Psoas muscle (tissue), 8 donors: ENCODE measurements around the gene APBA3. TPM values are rescaled to one million over a fixed set of nuclear protein-coding genes. Genes with fewer than 3 reads are reported as not detected.

ENCODE experiments used
- ATAC-seq, 4 donors: fragments of 200-7000 bp; cut with Tn5 transposase; one replicate each; pipeline ENCODE4 v1.9.1; 2020; ENCODE audit warnings: moderate library complexity in 3 of 4, mild to moderate bottlenecking in 2 of 4
- DNase-seq, 2 donors: peaks; one replicate each; pipeline ENCODE4 v3.0.0-alpha.2; 2020
- H3K27ac ChIP-seq: fragments of 200-600 bp; one replicate; pipeline ENCODE4 v1.8.0; 2022
- H3K27me3 ChIP-seq, 3 donors: fragments of 200-600 bp in 1 of 3; one replicate each; pipeline versions ENCODE4 v1.6.1 to v1.8.0; 2013 to 2022; ENCODE audit warnings: low read length in 2 of 3, mild to moderate bottlenecking in 2 of 3, moderate library complexity in 1 of 3; ENCODE audit not compliant: insufficient read depth in 3 of 3
- H3K36me3 ChIP-seq, 2 donors: fragments of 200-600 bp in 1 of 2; one replicate each; pipeline versions ENCODE4 v1.6.1 to v1.8.0; 2013 to 2022; ENCODE audit warnings: low read depth in 1 of 2, mild to moderate bottlenecking in 1 of 2, moderate library complexity in 1 of 2; ENCODE audit not compliant: insufficient read depth in 1 of 2
- H3K4me1 ChIP-seq: fragments of 200-600 bp; one replicate; pipeline ENCODE4 v1.8.0; 2022
- H3K4me3 ChIP-seq: fragments of 200-600 bp; one replicate; pipeline ENCODE4 v1.8.0; 2022; ENCODE audit warnings: mild to moderate bottlenecking
- H3K9me3 ChIP-seq: fragments of 200-600 bp; one replicate; pipeline ENCODE4 v1.8.0; 2022
- CTCF ChIP-seq: fragments of 200-600 bp; IDR thresholded peaks from one replicate; pipeline ENCODE4 v1.8.0; 2022; ENCODE audit warnings: antibody characterized with exemption
- WGBS, 3 donors: extraction: QIAGEN DNeasy Blood & Tissue Kit; methylation state at CpG; one replicate each; pipeline versions ENCODE4 v1.1.6 to v1.1.7; 2013; 5-methylcytosine and 5-hydroxymethylcytosine counted together
- intact Hi-C, 2 donors: fragments of 100-400 bp; cut with DNase I; formaldehyde crosslinking; loops; one replicate each; pipeline versions ENCODE4 v1.11.0 to v1.14.2; 2022
- polyA plus RNA-seq, 3 donors: library from polyadenylated mRNA; stranded (reverse); fragments of 200-250 nt; gene quantifications; one replicate each; pipeline ENCODE4 v1.2.3, GENCODE V29; 2013
- total RNA-seq, 4 donors: library from RNA; stranded (reverse); fragmentation: NEBNext Ultra II Directional in 2 of 4; extraction: Animal tissue kit (Norgen Biotek cat#: 25700) in 2 of 4; gene quantifications; one replicate each; pipeline versions ENCODE4 v1.2.1 to v1.2.4, GENCODE V29; 2021 to 2023
- donor health status: healthy with polysubstance abuse.
- donor health status: DM: no; HTN: no; CAD: no; lungs with moderate emphysema.
- donor health status: Bipolar disorder and iron deficiency.
- donor health status: healthy.
- donor health status: DM: yes; HTN: yes; CAD: no.
- donor health status: DM: no; HTN: no; CAD: no.
- donor health status: DM: no; HTN: no; CAD: no.
- donor health status: DM: yes; HTN: yes; CAD: no.

APBA3 gene
- total and polyA plus RNA-seq, 7 donors, result 17.7 to 30.1 (median 19.4) TPM

GRCh38 chr19:3745363-3746045 lies 16.0 kb downstream of the APBA3 start:
- H3K9me3 ChIP-seq, result no peaks in the 10 kb centered on the region
- ATAC-seq, result no peak
- no peak overlapping the region for H3K27ac ChIP-seq
- H3K4me3 ChIP-seq, result no peak overlapping the region
- peaks cover 3 to 15% of the 10 kb centered on the region in 2 donors for H3K36me3 ChIP-seq
- H3K4me1 ChIP-seq, result no peaks in the 10 kb centered on the region
- DNase-seq, result no peak
- peaks cover 0 to 7% (median 0%) of the 10 kb centered on the region in 3 donors for H3K27me3 ChIP-seq
- no peak for TF ChIP-seq CTCF
- WGBS, 3 donors, result 56 to 66% (median 62%) methylated on average over 8 of the region's 8 CpGs
- intact Hi-C loops, result no loop called here

- H3K9me3 ChIP-seq, result no peaks in the 10 kb centered on the region
- H3K27ac ChIP-seq, result no peak overlapping the region
- TF ChIP-seq CTCF, result no peak
- no peaks in the 10 kb centered on the region for H3K4me1 ChIP-seq
- DNase-seq (no peak), ATAC-seq (no peak)
- 91 to 95% (median 94%) methylated on average over 2 of the region's 2 CpGs for WGBS, 3 donors
- no peaks in the 10 kb centered on the region for H3K36me3 ChIP-seq
- no peak overlapping the region for H3K4me3 ChIP-seq
- intact Hi-C loops, result no loop called here
- H3K27me3 ChIP-seq, result peaks cover 0 to 7% (median 0%) of the 10 kb centered on the region in 3 donors
Measured at GRCh38 chr19:3743486-3743885, 18.0 kb downstream of the APBA3 start.

- TF ChIP-seq CTCF, result no peak
- intact Hi-C loops, result no loop called here
- H3K9me3 ChIP-seq, result no peaks in the 10 kb centered on the region
- 84 to 88% (median 85%) methylated on average over 24 of the region's 24 CpGs for WGBS, 3 donors
- no peaks in the 10 kb centered on the region for H3K4me1 ChIP-seq
- H3K27ac ChIP-seq, result no peak overlapping the region
- no peak overlapping the region for H3K4me3 ChIP-seq
- no peak for ATAC-seq
- no peak for DNase-seq
- H3K27me3 ChIP-seq, result no peaks in the 10 kb centered on the region
- H3K36me3 ChIP-seq, result no peaks in the 10 kb centered on the region
Measured at GRCh38 chr19:3740431-3740830, 21.1 kb downstream of the APBA3 start.

- TF ChIP-seq CTCF, result no peak
- ATAC-seq (no peak), DNase-seq (no peak)
- H3K27me3 ChIP-seq, result peaks cover 0 to 8% (median 0%) of the 10 kb centered on the region in 3 donors
- no peaks in the 10 kb centered on the region for H3K9me3 ChIP-seq
- H3K36me3 ChIP-seq, result no peaks in the 10 kb centered on the region
- H3K4me1 ChIP-seq, result no peaks in the 10 kb centered on the region
- intact Hi-C loops, result no loop called here
- no peak overlapping the region for H3K4me3 ChIP-seq
- WGBS, 3 donors, result 74 to 81% (median 78%) methylated on average over 32 of the region's 32 CpGs
- no peak overlapping the region for H3K27ac ChIP-seq
Measured at GRCh38 chr19:3738477-3739220, 22.8 kb downstream of the APBA3 start.
